SU-DHL-6 (cell line): ENCODE data around the gene DISP3.

Experiments
- CTCF ChIP-seq: fragments of 200-600 bp; sonication (generic); IDR thresholded peaks from one replicate; pipeline ENCODE4 v1.5.1; 2017; ENCODE audit warnings: antibody characterized with exemption, mild to moderate bottlenecking, low read length, moderate library complexity; ENCODE audit not compliant: insufficient read depth, poor library complexity, severe bottlenecking
- EZH2phosphoT487 ChIP-seq: fragments of 200-600 bp; sonication (generic), shearing (Covaris generic); conservative IDR thresholded peaks from 2 replicates; pipeline ENCODE4 v1.6.1; 2018; ENCODE audit warnings: mild to moderate bottlenecking, antibody characterized with exemption, low read length, moderate library complexity, mixed read lengths

- TF ChIP-seq CTCF (no peak), EZH2phosphoT487 (no peak)
Measured at GRCh38 chr1:11541236-11541635, 62.3 kb downstream of the DISP3 start.
